PC-3 (cell line): ENCODE data around the gene CHAT. TPM values are rescaled to one million over a fixed set of nuclear protein-coding genes. Genes with fewer than 3 reads are reported as not detected.

Source experiments
- ATAC-seq: fragments of 200-7000 bp; cut with Tn5 transposase; 2 replicates; pipeline ENCODE4 v1.9.1; 2020; ENCODE audit warnings: mild to moderate bottlenecking, moderate library complexity
- BruUV-seq: library from RNA; stranded (reverse); fragments of 400-500 nt; replicated peaks from 2 replicates; lab custom pipeline; 2021; lab: Mats Ljungman, UMichigan
- CTCF ChIA-PET: fragments of 300-600 bp; sonication (Branson Sonifier 250); formaldehyde crosslinking; loops from one replicate; lab custom pipeline; 2022; ENCODE audit warnings: antibody characterized with exemption; lab: Charles Lee
- POLR2A ChIA-PET: fragments of 300-600 bp; sonication (Branson Sonifier 250); formaldehyde crosslinking; loops from one replicate; lab custom pipeline; 2022; ENCODE audit warnings: antibody characterized with exemption; ENCODE audit not compliant: unreplicated experiment; lab: Charles Lee
- DNase-seq: peaks from one replicate; pipeline ENCODE4 v3.0.0-alpha.2; 2015
- H2AFZ ChIP-seq: fragments of 300-600 bp; sonication (generic); 2 replicates; pipeline ENCODE4 v1.6.0; 2016; ENCODE audit warnings: antibody characterized with exemption, low read length
- H3F3A ChIP-seq: fragments of 300-600 bp; sonication (generic); one replicate; pipeline ENCODE4 v1.6.0; 2017; ENCODE audit warnings: antibody characterized with exemption, low read length, control low read depth, mild to moderate bottlenecking; ENCODE audit not compliant: unreplicated experiment
- H3K27ac ChIP-seq: fragments of 300-600 bp; sonication (generic); 2 replicates; pipeline ENCODE4 v1.5.1; 2016; ENCODE audit warnings: mild to moderate bottlenecking, low read length
- H3K27me3 ChIP-seq: fragments of 300-600 bp; sonication (generic); 2 replicates; pipeline ENCODE4 v1.6.1; 2016; ENCODE audit warnings: low read length, mixed read lengths
- H3K36me3 ChIP-seq: fragments of 300-600 bp; sonication (generic); 2 replicates; pipeline ENCODE4 v1.6.1; 2016; ENCODE audit warnings: low read depth, mixed run types, low read length, mixed read lengths
- H3K4me1 ChIP-seq: fragments of 300-600 bp; sonication (generic); 2 replicates; pipeline ENCODE4 v1.5.1; 2016; ENCODE audit warnings: low read length; ENCODE audit not compliant: insufficient read depth
- H3K4me2 ChIP-seq: fragments of 300-600 bp; sonication (generic); 2 replicates; pipeline ENCODE4 v1.6.0; 2016; ENCODE audit warnings: low read length
- H3K4me3 ChIP-seq: fragments of 300-600 bp; sonication (generic); 2 replicates; pipeline ENCODE4 v1.5.1; 2016; ENCODE audit warnings: mild to moderate bottlenecking, low read length, mixed read lengths
- H3K79me2 ChIP-seq: fragments of 300-600 bp; sonication (generic); 2 replicates; pipeline ENCODE4 v1.6.1; 2017; ENCODE audit warnings: low read length, mixed read lengths
- H3K9ac ChIP-seq: fragments of 300-600 bp; sonication (generic); 2 replicates; pipeline ENCODE4 v1.6.0; 2016; ENCODE audit warnings: mild to moderate bottlenecking, low read length
- H3K9me2 ChIP-seq: fragments of 300-600 bp; sonication (generic); replicated peaks from 2 replicates; pipeline ENCODE4 v1.6.1; 2016; ENCODE audit warnings: mixed run types, low read length, mixed read lengths
- H3K9me3 ChIP-seq: fragments of 300-600 bp; sonication (generic); 2 replicates; pipeline ENCODE4 v1.6.1; 2016; ENCODE audit warnings: low read length, mixed read lengths
- H4K20me1 ChIP-seq: fragments of 300-600 bp; sonication (generic); 2 replicates; pipeline ENCODE4 v1.6.1; 2016; ENCODE audit warnings: low read length, mixed read lengths
- EZH2 ChIP-seq: fragments of 300-600 bp; sonication (generic); IDR thresholded peaks from one replicate; pipeline ENCODE4 v1.6.1; 2017; ENCODE audit warnings: antibody characterized with exemption, mild to moderate bottlenecking, low read length; ENCODE audit not compliant: unreplicated experiment
- EZH2phosphoT487 ChIP-seq: fragments of 300-600 bp; sonication (generic); IDR thresholded peaks from 2 replicates; pipeline ENCODE4 v1.6.1; 2018; ENCODE audit warnings: mild to moderate bottlenecking, antibody characterized with exemption, low read length, borderline replicate concordance
- intact Hi-C: fragments of 100-400 bp; cut with micrococcal nuclease; formaldehyde crosslinking; loops from 2 replicates; pipeline ENCODE4 v1.9.0; 2023
- total RNA-seq: library from RNA; depleted of rRNA; stranded (reverse); fragments of >200 nt; gene quantifications from 2 replicates; pipeline ENCODE4 v1.2.3, GENCODE V29; 2014
- TF ChIP-seq, protein P1 (sequence below): fragments of 300-600 bp; sonication (generic); conservative IDR thresholded peaks from 2 replicates; pipeline ENCODE4 v1.5.1; 2017; ENCODE audit warnings: antibody characterized with exemption, low read depth, mild to moderate bottlenecking, low read length

CHAT gene
- total RNA-seq, 1 experiment from 2014 or later = not detected

DNA sequence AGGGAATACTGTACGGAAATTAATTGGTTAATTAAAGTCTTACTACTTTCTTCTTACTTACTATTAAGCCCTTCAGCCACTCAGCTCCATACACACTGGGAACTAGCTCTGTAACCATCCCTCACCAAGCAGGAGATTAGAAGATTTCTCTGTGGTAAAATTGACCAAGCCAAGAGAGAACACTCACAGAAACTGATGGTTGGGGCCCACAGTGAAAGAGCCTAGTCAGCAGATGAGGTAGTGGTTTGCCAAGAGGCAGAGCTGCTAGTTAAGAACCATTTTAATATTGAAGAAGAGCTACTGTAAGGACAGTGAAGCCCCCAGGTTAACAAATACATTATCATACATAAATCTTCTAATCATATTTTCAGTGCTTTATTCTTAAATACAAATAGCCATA, 43.8 kb downstream of the CHAT start:
- no peaks in the 10 kb centered on the region for H4K20me1 ChIP-seq
- no peaks in the 10 kb centered on the region for H3K4me1 ChIP-seq
- H3K27ac ChIP-seq = no peak overlapping the region
- H3K79me2 ChIP-seq = no peaks in the 10 kb centered on the region
- TF ChIP-seq EZH2 (no peak), EZH2phosphoT487 (no peak)
- TF ChIP-seq, protein P1, sequence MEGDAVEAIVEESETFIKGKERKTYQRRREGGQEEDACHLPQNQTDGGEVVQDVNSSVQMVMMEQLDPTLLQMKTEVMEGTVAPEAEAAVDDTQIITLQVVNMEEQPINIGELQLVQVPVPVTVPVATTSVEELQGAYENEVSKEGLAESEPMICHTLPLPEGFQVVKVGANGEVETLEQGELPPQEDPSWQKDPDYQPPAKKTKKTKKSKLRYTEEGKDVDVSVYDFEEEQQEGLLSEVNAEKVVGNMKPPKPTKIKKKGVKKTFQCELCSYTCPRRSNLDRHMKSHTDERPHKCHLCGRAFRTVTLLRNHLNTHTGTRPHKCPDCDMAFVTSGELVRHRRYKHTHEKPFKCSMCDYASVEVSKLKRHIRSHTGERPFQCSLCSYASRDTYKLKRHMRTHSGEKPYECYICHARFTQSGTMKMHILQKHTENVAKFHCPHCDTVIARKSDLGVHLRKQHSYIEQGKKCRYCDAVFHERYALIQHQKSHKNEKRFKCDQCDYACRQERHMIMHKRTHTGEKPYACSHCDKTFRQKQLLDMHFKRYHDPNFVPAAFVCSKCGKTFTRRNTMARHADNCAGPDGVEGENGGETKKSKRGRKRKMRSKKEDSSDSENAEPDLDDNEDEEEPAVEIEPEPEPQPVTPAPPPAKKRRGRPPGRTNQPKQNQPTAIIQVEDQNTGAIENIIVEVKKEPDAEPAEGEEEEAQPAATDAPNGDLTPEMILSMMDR = no peak
- H3K36me3 ChIP-seq = no peaks in the 10 kb centered on the region
- no peak overlapping the region for H2AFZ ChIP-seq
- BruUV-seq = no TSS peak
- ATAC-seq = no peak
- no peaks in the 10 kb centered on the region for H3F3A ChIP-seq
- H3K9ac ChIP-seq = no peak overlapping the region
- H3K9me2 ChIP-seq = no peaks in the 10 kb centered on the region
- DNase-seq = no peak
- intact Hi-C loops = no loop called here
- H3K9me3 ChIP-seq = 0 out of 2 replicates have a peak, but pooled peaks cover 8% of the 10 kb centered on the region
- H3K27me3 ChIP-seq = peaks cover 84% of the 10 kb centered on the region
- POLR2A ChIA-PET = no interaction called here
- no peak overlapping the region for H3K4me2 ChIP-seq
- H3K4me3 ChIP-seq = no peak overlapping the region
- CTCF ChIA-PET = no interaction called here

DNA sequence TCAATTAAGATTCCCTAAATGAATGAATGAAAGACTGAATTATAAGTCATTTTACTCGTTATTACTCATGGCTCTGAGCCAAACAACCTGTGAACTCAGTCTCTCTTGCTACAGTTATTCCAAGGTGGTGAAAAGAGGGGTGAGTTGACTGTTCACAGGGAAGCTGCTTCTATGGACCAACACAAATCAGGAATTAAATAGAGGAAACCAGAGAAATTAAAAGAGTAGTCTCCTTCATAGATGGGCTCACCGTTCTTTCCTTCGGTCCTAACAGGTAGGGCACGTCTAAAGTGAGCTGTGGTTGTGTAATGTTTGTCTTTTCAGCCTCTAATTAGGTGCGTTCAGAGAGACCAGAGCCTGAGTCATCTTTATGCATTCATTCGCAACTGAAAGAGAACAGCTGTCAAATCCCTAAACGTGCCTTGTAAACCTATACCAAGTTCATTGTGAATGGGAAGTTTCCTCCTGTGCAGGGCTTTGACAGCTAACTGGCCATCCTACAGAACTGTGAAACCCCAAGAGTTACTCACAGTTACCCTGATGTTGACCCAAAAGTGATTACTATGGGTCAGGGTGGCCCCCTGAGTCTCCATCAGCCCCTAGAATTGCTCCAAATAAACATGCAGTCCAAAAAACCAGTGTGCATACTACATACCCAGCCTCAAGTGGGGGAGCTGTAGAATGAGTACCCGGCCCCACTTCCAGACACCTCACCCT, 47.5 kb downstream of the CHAT start:
- H3K9ac ChIP-seq = no peak overlapping the region
- no peaks in the 10 kb centered on the region for H3K4me1 ChIP-seq
- no peak overlapping the region for H3K4me3 ChIP-seq
- H3K9me3 ChIP-seq = 0 out of 2 replicates have a peak, but pooled peaks cover 8% of the 10 kb centered on the region
- H4K20me1 ChIP-seq = no peaks in the 10 kb centered on the region
- peaks cover 86% of the 10 kb centered on the region for H3K27me3 ChIP-seq
- no peak overlapping the region for H3K4me2 ChIP-seq
- H3K36me3 ChIP-seq = no peaks in the 10 kb centered on the region
- H3K27ac ChIP-seq = no peak overlapping the region
- no peak overlapping the region for H2AFZ ChIP-seq
- H3F3A ChIP-seq = no peaks in the 10 kb centered on the region
- ChIA-PET CTCF (no interaction called here), POLR2A (interaction anchor here (0.6 kb wide), 1 partner anchor 742 kb away, joined by 7 read pairs; no protein-coding TSS in a partner anchor)
- intact Hi-C loops = no loop called here
- ATAC-seq (no peak), DNase-seq (peak; percentile 27)
- no TSS peak for BruUV-seq
- TF ChIP-seq EZH2phosphoT487 = no peak
- TF ChIP-seq, protein P1 = no peak
- no peak for TF ChIP-seq EZH2
- H3K9me2 ChIP-seq = no peaks in the 10 kb centered on the region
- H3K79me2 ChIP-seq = no peaks in the 10 kb centered on the region

DNA sequence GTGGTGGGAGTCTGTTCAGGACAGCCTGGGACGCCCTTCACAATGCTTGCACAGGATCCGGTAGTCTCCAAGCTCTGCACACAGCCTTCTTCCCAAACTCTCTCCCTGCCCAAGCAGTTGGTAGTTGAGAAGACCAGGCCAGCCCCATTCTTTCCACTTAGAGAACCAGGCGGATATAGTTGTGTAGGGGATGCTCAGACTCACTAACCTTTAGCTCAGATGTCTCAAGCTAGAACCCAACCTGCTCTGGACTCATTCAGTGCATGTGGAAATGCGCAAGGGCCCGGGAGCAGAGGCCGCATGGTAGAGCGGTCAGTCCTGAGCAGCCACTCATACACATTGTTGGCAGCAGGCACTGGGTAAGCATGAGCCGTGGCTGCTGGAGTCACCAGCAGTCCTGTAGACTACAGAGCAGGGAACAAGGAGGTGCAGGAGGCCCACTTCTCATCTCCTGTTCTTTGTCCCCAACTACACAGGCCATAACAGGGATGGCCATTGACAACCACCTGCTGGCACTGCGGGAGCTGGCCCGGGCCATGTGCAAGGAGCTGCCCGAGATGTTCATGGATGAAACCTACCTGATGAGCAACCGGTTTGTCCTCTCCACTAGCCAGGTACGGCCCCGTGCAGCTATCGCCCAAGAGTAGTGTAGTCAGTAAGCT, 48.5 kb downstream of the CHAT start:
- H3K27ac ChIP-seq = no peak overlapping the region
- H3F3A ChIP-seq = no peaks in the 10 kb centered on the region
- intact Hi-C loops = no loop called here
- no TSS peak for BruUV-seq
- H3K4me2 ChIP-seq = no peak overlapping the region
- H3K9me2 ChIP-seq = no peaks in the 10 kb centered on the region
- H3K36me3 ChIP-seq = no peaks in the 10 kb centered on the region
- no peak overlapping the region for H2AFZ ChIP-seq
- TF ChIP-seq EZH2 = no peak
- TF ChIP-seq, protein P1 = no peak
- TF ChIP-seq EZH2phosphoT487 = no peak
- H4K20me1 ChIP-seq = no peaks in the 10 kb centered on the region
- ATAC-seq (no peak), DNase-seq (no peak)
- no peaks in the 10 kb centered on the region for H3K79me2 ChIP-seq
- no peak overlapping the region for H3K9ac ChIP-seq
- ChIA-PET CTCF (interaction anchor here (0.7 kb wide), 1 partner anchor 252 kb away, joined by 3 read pairs; no protein-coding TSS in a partner anchor), POLR2A (no interaction called here)
- H3K4me1 ChIP-seq = no peaks in the 10 kb centered on the region
- H3K9me3 ChIP-seq = 0 out of 2 replicates have a peak, but pooled peaks cover 8% of the 10 kb centered on the region
- peaks cover 86% of the 10 kb centered on the region for H3K27me3 ChIP-seq
- no peak overlapping the region for H3K4me3 ChIP-seq
